GM18868 (cell line): ENCODE results near the gene GPHN.

Experiments used
- ATAC-seq: cut with Tn5 transposase; IDR thresholded peaks from one replicate; pipeline ENCODE4 v1.9.1; 2021; ENCODE audit warnings: mild to moderate bottlenecking, moderate library complexity; ENCODE audit not compliant: unreplicated experiment

The GPHN gene

DNA sequence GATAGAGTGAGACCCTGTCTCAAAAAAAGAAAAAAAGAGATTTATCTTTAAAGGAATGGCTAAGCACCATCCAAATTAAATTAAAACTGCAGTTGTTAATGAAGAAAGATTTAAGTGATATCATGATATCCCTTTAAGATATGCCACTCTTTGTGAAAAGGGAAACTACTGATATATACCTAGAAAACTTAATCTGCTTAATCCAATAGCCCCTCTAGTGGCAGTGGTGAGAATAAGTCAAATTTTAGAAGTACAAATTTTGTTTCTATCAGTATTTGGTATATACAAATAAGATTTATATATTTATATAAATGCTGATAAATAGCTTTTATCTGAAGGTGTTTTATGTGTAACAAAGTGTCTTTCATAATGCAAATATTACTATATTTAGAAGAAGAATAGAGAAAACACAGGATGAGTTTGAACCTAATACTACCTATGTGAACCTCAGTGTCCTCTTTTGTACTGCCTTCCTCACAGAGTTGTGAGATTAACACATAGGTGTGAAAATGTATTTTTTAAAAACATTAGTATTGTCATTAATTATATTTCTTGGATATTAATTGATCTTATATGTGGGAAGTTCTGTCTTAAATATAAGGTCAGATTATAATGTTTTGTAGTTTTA is 629.9 kb downstream of the GPHN start:
- no peak for ATAC-seq

DNA sequence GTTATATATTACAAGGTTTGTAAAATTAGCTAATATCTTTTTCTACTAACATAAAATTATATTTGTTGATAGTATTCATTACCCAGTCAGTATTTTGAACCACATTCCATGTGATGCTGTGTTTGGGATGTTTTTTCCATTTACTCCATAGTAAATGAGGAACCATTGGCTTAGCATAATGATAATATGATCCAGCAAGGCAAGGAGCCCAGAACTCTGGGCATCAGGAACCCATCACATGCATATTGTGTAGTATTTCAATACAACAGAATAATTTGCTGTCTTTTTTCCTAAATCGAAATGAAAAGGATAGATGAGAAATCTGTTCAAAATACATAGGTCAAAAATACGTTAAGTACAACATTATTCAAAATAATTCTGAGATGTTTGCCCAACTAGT is 632.6 kb downstream of the GPHN start:
- no peak for ATAC-seq

DNA sequence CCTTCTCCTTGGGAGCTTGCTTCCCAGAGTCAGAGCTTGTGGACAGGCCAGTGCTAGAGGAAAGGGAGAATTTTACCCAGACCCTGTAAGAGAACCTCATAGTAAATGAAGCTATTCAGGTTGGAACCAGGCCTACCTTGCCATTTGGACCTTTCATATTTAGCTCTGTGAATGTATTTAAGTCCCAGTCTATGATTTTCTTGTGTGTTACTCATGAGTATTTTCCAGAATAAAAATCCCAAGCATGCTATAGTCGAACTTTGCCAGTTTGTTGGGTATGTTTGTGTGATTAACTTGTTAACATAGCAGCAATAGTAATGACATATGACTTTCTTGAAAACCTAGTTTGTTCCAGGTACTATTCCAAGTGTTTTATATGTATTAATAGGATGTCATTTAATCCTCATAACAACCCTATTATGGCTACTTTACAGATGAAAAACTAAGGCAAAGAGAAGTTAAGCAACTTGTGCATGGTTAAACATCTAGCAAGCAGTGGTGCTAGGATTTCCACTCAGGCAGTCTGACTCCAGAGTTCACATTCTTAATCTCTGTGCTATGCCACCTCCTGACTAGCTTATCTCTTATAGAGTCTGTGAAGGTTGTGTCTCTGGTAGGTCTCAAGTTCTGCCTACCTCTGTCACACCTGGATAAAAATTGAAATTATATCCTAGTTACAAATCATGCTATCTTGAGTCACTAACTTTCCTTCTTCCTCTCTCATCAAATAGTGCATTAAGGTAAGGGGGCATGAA is 633.4 kb downstream of the GPHN start:
- ATAC-seq = no peak

- ATAC-seq = no peak
These were observed 643.2 kb downstream of the GPHN start for GRCh38 chr14:67151082-67151666.

- no peak for ATAC-seq
These were observed 650.6 kb downstream of the GPHN start for GRCh38 chr14:67158566-67158965.

GRCh38 chr14:67162385-67162784 is 654.4 kb downstream of the GPHN start:
- no peak for ATAC-seq

GRCh38 chr14:67166450-67166853 is 658.5 kb downstream of the GPHN start:
- ATAC-seq = no peak

GRCh38 chr14:67167420-67168109 is 659.6 kb downstream of the GPHN start:
- ATAC-seq = no peak

GRCh38 chr14:67168110-67168441 is 660.1 kb downstream of the GPHN start:
- ATAC-seq = no peak

DNA sequence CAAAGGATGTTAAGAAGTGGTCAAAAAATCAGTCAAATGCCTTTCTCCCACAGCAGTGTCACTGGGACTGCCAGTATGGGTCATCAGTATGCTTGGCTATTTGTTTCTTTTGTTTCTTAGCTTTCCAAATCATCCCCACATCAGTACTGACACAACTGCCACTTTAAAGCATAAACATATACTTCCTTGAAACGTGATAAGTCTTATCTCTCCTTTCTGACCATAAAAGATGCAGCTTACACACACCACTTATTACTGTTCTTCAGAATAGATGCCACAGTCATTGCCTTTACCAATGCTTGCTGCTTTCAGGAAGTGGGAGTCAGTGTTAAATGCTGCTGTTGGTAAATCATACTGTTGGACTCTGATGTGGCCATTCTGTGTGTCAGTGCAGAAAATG is 662.7 kb downstream of the GPHN start:
- ATAC-seq = no peak

DNA sequence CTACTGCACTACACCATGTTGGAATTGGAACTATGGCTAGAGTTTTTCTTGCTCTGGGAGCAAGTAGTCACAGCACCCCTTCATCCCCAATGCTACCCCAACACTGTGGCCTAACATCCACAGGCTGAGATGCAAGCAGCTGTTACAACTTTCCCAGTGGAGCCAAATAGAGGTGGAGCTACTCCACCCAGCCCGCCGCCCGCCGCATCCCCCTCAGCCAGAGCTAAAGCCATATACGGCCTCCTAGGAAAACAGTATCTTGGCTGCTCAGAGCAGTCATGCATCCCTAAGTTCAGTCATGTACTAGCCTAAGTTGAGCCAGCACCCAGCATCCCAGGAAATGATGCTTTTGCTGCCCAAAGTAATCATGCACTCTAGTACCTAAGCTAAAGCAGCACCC is 664.1 kb downstream of the GPHN start:
- ATAC-seq = no peak

GRCh38 chr14:67172520-67172919 is 664.6 kb downstream of the GPHN start:
- no peak for ATAC-seq

DNA sequence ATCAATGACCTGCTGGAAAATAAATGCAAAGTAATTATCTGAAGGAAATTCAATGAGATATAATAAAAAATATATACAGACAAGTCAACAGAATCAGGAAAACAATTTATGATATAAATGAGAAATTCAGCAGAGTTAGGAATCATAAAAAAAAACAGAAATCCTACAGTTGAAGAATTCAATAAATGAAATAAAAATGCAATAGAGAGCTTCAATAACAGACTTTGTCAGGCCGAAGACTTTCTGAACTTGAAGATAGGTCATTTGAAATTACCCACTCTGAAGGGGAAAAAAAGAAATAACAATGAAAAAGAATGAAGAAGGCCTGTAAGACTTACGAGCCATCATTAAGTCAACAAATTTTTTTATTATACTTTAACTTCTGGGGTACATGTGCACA is 665.8 kb downstream of the GPHN start:
- no peak for ATAC-seq

- ATAC-seq = no peak
These were observed 678.3 kb downstream of the GPHN start for GRCh38 chr14:67186172-67186768.

- ATAC-seq = no peak
These were observed 679.0 kb downstream of the GPHN start for GRCh38 chr14:67186789-67187584.

DNA sequence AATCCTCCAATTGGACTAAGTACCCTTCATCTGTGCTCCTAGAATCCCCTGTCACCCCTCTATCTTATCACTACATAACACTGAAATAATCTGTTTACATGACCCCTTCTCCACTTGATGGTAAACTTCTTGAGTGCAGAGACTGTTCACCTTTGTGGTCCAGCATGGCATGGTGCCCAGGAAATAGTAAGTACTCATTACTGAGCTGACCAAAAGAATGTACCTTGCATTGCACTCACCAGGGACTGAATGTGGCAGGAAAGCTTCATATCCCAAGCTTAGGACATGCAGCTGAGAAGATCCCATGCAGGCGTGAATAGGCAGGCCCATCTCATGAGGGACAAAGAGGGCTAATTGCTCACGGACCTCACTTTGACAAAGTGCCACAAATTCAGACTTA is 679.9 kb downstream of the GPHN start:
- no peak for ATAC-seq

- ATAC-seq = no peak
These were observed 680.4 kb downstream of the GPHN start for GRCh38 chr14:67188326-67188725.

- ATAC-seq = no peak
These were observed 683.9 kb downstream of the GPHN start for GRCh38 chr14:67191768-67192290.

DNA sequence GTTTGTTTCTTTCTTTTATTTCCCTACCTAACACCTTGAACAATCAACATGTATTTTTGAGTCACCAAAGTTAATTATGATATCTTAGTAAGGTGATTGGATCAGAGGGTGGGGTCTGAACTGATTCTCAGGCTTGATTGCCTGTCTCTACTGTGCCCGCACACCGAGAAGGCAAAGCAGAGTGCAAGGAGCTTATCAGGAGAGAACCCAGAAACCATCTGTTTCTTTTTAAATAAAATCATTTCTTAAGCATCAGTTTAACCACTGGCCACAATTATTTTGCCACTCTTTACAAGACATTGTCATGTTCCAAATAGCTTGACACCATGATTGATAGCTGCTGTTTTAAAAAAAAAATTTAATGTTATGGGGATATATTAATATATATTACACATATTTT is 684.4 kb downstream of the GPHN start:
- no peak for ATAC-seq

DNA sequence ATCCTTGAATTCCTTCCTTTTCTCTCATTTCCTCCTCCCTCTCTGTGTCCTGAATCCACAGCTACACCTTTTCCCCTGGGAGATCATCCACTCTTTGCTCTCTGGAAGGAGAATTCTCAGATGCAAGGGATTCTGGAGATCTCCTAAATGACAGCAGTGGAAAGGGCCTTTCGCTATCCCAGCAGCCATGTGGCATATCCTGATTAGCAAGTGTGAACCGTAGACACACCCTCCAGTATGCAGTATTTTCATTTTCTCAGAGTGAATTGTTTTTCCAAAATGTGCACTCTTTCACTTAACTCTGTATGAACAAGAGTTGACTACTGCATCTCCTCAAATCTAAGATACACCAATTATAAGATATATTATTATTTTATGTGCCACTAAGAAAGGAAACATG is 687.3 kb downstream of the GPHN start:
- ATAC-seq = no peak
